IPS DF 6.9 (cell line): ENCODE results near the gene CCDC88C.
"Not testable (repeated sequence)": the region's sequence is repeated elsewhere in the genome, so short reads cannot be mapped to it uniquely, and the experiment has no call there.

Source experiments
- DNase-seq: peaks from one replicate; pipeline ENCODE4 v3.0.0-alpha.2; 2013; ENCODE audit warnings: low read depth, low spot score
- H3K27ac ChIP-seq: one replicate; pipeline ENCODE4 v1.5.1; 2013; ENCODE audit warnings: low read length, control low read depth
- H3K27me3 ChIP-seq: 2 replicates; pipeline ENCODE4 v1.6.1; 2013; ENCODE audit warnings: mild to moderate bottlenecking, low read length; ENCODE audit not compliant: control insufficient read depth, insufficient read depth
- H3K36me3 ChIP-seq: 2 replicates; pipeline ENCODE4 v1.6.1; 2013; ENCODE audit warnings: low read length; ENCODE audit not compliant: control insufficient read depth, insufficient read depth
- H3K4me1 ChIP-seq: 2 replicates; pipeline ENCODE4 v1.6.1; 2013; ENCODE audit warnings: low read length; ENCODE audit not compliant: control insufficient read depth, insufficient read depth
- H3K4me3 ChIP-seq: 2 replicates; pipeline ENCODE4 v1.5.1; 2013; ENCODE audit warnings: mild to moderate bottlenecking, low read length
- H3K9me3 ChIP-seq: 2 replicates; pipeline ENCODE4 v1.6.1; 2013; ENCODE audit warnings: low read length, inconsistent platforms; ENCODE audit not compliant: control insufficient read depth, insufficient read depth
- WGBS: extraction: QIAGEN DNeasy Blood & Tissue Kit; methylation state at CpG from one replicate; pipeline ENCODE4 v1.1.7; 2013; ENCODE audit warnings: mixed read lengths, missing lambda C conversion rate; ENCODE audit not compliant: insufficient read length, insufficient coverage; 5-methylcytosine and 5-hydroxymethylcytosine counted together

The CCDC88C gene

GRCh38 chr14:91273885-91274273, 143.7 kb downstream of the CCDC88C start:
- no peak overlapping the region for H3K27ac ChIP-seq
- no peaks in the 10 kb centered on the region for H3K27me3 ChIP-seq
- WGBS: no CpG with 5 or more reads among the region's 13 CpGs
- DNase-seq: no peak
- H3K4me3 ChIP-seq: no peak overlapping the region
- H3K4me1 ChIP-seq: no peaks in the 10 kb centered on the region
- peaks cover 24% of the 10 kb centered on the region for H3K36me3 ChIP-seq
- H3K9me3 ChIP-seq: no peaks in the 10 kb centered on the region

DNA sequence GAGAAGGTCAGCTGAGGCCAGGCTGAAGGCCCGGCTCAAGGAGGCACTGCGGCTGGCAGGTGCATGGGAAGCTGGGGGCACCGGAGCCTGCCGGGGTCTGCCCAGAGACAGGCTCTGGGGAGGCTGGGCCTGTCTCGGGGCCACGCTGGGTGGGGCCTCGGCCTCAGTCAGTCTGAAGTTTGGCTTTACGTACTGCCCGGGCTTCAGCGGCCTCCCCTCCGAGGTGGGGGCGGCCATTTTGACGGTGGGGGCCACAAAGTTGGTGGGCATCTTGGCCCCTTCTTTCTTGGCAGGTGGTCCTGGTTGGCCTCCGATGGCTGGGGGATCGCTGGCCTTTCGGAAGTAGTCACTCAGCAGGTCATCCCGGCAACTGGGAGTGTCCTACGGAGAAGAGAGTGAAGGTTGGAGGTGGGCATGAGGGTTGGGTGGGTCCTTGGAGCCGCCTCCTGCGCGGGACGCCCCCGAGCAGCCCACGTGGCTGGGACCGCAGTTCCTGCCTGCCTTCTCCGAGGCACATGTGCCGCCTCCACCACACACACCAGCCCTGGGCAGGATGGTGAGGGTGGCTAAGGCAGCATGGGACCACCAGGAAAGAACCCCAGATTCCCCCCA, 144.2 kb downstream of the CCDC88C start:
- Histone ChIP-seq H3K27ac (no peak overlapping the region), H3K36me3 (peaks cover 21% of the 10 kb centered on the region), H3K4me3 (no peak overlapping the region), H3K27me3 (no peaks in the 10 kb centered on the region), H3K9me3 (no peaks in the 10 kb centered on the region), H3K4me1 (no peaks in the 10 kb centered on the region)
- no peak for DNase-seq
- no CpG with 5 or more reads among the region's 27 CpGs for WGBS

DNA sequence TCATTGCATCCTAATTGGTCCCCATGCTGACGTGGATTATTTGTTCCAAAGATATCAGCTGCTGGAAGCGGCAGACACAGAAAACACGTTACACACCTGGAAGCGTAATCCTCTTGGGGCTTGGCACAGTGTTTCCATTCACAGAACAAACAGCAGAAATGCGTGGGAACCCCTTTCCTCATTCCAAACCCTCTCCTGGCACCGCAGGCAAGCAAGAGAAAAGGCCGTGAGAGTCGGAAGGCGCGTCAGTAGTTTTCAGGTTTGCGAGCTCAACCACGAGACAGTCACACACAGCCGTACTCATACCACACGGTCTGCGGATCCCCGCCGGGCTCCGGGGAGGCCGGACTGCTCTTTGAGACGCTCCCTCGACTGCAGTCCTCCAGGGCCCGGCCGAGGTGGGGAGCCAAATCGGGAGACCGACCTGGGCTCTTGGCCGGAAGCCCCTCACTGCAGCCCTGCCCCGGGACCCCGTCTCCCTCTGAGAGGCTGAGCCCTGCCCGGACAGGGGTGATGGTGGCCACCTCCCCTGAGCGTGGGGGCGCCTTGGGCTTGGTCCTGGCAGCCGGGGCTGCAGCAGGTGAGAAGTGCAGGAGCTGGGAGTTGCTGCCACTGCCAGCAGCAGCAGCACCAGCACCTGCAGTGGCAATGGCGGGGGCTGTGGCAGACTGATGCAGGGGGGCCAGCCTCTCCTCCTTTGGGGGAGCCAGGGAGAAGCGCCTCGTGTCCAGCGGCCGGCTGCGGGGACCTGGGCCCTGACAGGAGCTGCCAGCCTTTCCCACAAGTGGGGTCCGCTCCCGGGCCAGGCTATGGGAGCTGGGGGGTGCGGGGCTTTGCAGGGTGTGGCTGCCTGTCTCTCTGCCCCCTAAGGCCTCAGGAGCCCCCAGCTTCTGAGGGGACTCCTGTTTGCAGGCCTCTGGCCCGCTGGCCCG, 145.0 kb downstream of the CCDC88C start:
- H3K4me3 ChIP-seq: no peak overlapping the region
- no peak for DNase-seq
- peaks cover 16% of the 10 kb centered on the region for H3K36me3 ChIP-seq
- no peaks in the 10 kb centered on the region for H3K27me3 ChIP-seq
- no peaks in the 10 kb centered on the region for H3K4me1 ChIP-seq
- no peaks in the 10 kb centered on the region for H3K9me3 ChIP-seq
- no CpG with 5 or more reads among the region's 43 CpGs for WGBS
- no peak overlapping the region for H3K27ac ChIP-seq

- H3K36me3 ChIP-seq: peaks cover 13% of the 10 kb centered on the region
- no CpG with 5 or more reads among the region's 9 CpGs for whole genome bisulfite sequencing
- no peak overlapping the region for H3K27ac ChIP-seq
- no peaks in the 10 kb centered on the region for H3K9me3 ChIP-seq
- DNase-seq: no peak
- H3K4me1 ChIP-seq: no peaks in the 10 kb centered on the region
- no peak overlapping the region for H3K4me3 ChIP-seq
- H3K27me3 ChIP-seq: no peaks in the 10 kb centered on the region
Observed at GRCh38 chr14:91271639-91272038, 146.0 kb downstream of the CCDC88C start.

DNA sequence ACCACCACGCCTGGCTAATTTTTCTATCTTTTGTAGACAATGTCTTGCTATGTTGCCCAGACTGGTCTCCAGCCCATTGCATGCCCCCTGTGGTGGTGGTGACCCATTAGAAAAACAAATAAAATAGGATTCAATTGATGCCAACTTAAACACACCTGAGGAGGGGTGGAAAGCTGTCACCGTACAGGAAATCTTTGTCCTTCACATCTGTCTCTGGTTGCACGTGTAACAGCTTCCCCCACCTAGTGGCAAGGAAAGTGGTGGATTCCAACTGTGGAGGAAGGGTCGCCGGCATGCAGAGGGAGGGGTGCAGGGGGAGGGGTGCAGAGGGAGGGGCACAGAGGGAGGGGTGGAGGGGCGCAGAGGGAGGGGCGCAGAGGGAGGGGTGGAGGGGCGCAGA, 147.0 kb downstream of the CCDC88C start:
- H3K27ac ChIP-seq: no peak overlapping the region
- no peak overlapping the region for H3K4me3 ChIP-seq
- no CpG with 5 or more reads among the region's 8 CpGs for WGBS
- no peak for DNase-seq
- H3K4me1 ChIP-seq: no peaks in the 10 kb centered on the region
- no peaks in the 10 kb centered on the region for H3K9me3 ChIP-seq
- H3K36me3 ChIP-seq: peaks cover 13% of the 10 kb centered on the region
- H3K27me3 ChIP-seq: no peaks in the 10 kb centered on the region

DNA sequence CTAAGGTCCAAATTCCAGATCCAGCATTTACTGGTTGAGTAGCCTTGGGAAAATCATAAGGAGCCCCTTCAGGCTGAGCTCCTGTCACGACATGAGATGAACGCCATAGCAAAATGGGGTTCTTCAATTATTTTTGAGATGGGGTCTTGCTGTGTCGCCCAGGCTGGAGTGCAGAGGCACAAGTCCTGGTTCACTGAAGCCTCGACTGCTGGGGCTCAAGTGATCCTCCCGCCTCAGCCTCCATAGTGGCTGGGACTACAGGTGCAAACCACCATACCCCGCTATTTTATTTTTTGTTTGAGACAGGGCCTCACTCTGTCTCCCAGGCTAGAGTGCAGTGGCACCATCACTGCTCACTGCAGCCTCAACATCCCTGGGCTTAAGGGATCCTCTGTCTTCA, 147.4 kb downstream of the CCDC88C start:
- H3K4me3 ChIP-seq: no peak overlapping the region
- no peak overlapping the region for H3K27ac ChIP-seq
- no peaks in the 10 kb centered on the region for H3K4me1 ChIP-seq
- 0 out of 2 replicates have a peak, but pooled peaks cover 2% of the 10 kb centered on the region for H3K27me3 ChIP-seq
- H3K36me3 ChIP-seq: peaks cover 13% of the 10 kb centered on the region
- H3K9me3 ChIP-seq: no peaks in the 10 kb centered on the region
- WGBS: no CpG with 5 or more reads among the region's 6 CpGs
- no peak for DNase-seq

GRCh38 chr14:91269076-91269991, 148.3 kb downstream of the CCDC88C start:
- no peak overlapping the region for H3K27ac ChIP-seq

GRCh38 chr14:91267965-91268437, 149.6 kb downstream of the CCDC88C start:
- WGBS: no CpG with 5 or more reads among the region's 7 CpGs
- H3K27me3 ChIP-seq: peaks cover 11% of the 10 kb centered on the region; the same call in 1 of the 2 replicates
- no peaks in the 10 kb centered on the region for H3K9me3 ChIP-seq
- no peaks in the 10 kb centered on the region for H3K4me1 ChIP-seq
- peaks cover 5% of the 10 kb centered on the region for H3K36me3 ChIP-seq
- no peak overlapping the region for H3K4me3 ChIP-seq
- no peak overlapping the region for H3K27ac ChIP-seq
- DNase-seq: no peak

More at GRCh38 chr14:91269076-91269991, 148.3 kb downstream of the CCDC88C start:
- DNase-seq: no peak
- Histone ChIP-seq H3K4me3 (no peak overlapping the region), H3K27me3 (0 out of 2 replicates have a peak, but pooled peaks cover 6% of the 10 kb centered on the region), H3K36me3 (peaks cover 9% of the 10 kb centered on the region), H3K9me3 (no peaks in the 10 kb centered on the region), H3K4me1 (no peaks in the 10 kb centered on the region)
- no CpG with 5 or more reads among the region's 24 CpGs for WGBS

GRCh38 chr14:91266276-91266675, 151.3 kb downstream of the CCDC88C start:
- H3K36me3 ChIP-seq, H3K27ac ChIP-seq, H3K4me1 ChIP-seq, H3K4me3 ChIP-seq, DNase-seq, H3K9me3 ChIP-seq: not testable (repeated sequence)
- no CpG with 5 or more reads among the region's 15 CpGs for WGBS
- peaks cover 11% of the 10 kb centered on the region; the same call in 1 of the 2 replicates for H3K27me3 ChIP-seq

DNA sequence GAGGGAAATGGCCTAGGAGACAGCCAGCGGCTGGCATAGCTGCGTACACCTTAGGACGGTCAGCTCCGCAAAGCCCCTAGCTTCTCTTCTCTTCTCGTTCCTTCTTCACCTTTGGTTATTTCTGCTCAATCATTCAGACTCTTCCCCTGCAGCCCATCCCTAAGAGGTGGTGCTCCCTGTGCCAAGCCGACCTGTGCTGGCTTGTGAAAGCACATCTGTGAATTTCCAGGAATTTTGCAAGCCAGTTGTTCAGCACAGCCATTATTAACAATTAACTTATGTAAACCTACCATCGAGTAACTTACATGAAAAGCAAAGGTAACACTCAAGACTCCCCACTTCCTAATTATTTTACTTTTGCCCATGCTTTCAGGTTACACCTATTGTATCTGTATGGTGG, 152.2 kb downstream of the CCDC88C start:
- Histone ChIP-seq H3K9me3 (no peaks in the 10 kb centered on the region), H3K27ac (no peak overlapping the region), H3K4me1 (no peaks in the 10 kb centered on the region), H3K36me3 (no peaks in the 10 kb centered on the region), H3K4me3 (no peak overlapping the region), H3K27me3 (peaks cover 11% of the 10 kb centered on the region; the same call in 1 of the 2 replicates)
- no CpG with 5 or more reads among the region's 7 CpGs for WGBS
- DNase-seq: no peak
